ENCODE measurements around the gene ATP2B2. TPM values are rescaled to one million over a fixed set of nuclear protein-coding genes. Genes with fewer than 3 reads are reported as not detected.

The ATP2B2 gene
- total RNA-seq, 4 donors from 2014 or later = not detected

DNA sequence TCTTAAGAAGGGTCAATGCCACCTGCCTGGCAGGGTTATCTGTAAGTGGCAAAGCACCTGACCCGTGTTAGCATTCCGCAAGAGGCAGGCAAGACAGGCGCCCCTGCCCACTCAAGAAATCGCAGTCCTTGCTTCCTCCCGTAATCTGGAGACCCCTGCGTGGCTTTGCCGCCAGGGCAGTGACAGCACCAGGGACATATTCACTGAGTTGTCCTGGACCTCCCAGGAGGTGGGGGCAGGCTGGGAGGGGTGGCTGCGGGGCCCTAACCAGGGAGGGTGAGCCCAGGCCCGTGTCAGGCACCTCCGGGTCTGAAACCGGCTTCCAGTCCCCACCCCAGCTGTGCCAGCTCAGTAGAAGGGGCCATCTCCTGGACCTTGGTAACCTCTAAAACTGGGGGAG is 168.6 kb downstream of the ATP2B2 start:
- TF ChIP-seq EP300 (IDR thresholded peaks at IDR 0.05; ENCODE audit: low read depth) (no peak), POLR2AphosphoS5 (IDR thresholded peaks at IDR 0.05) (no peak), POLR2A (IDR thresholded peaks at IDR 0.05) (no peak)
- TF ChIP-seq, protein P1, sequence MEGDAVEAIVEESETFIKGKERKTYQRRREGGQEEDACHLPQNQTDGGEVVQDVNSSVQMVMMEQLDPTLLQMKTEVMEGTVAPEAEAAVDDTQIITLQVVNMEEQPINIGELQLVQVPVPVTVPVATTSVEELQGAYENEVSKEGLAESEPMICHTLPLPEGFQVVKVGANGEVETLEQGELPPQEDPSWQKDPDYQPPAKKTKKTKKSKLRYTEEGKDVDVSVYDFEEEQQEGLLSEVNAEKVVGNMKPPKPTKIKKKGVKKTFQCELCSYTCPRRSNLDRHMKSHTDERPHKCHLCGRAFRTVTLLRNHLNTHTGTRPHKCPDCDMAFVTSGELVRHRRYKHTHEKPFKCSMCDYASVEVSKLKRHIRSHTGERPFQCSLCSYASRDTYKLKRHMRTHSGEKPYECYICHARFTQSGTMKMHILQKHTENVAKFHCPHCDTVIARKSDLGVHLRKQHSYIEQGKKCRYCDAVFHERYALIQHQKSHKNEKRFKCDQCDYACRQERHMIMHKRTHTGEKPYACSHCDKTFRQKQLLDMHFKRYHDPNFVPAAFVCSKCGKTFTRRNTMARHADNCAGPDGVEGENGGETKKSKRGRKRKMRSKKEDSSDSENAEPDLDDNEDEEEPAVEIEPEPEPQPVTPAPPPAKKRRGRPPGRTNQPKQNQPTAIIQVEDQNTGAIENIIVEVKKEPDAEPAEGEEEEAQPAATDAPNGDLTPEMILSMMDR (IDR thresholded peaks at IDR 0.05) = no peak
- Histone ChIP-seq H3K4me3 (no peak overlapping the region), H3K9me3 (no peaks in the 10 kb centered on the region), H3K27ac (no peak overlapping the region), H3K4me1 (no peaks in the 10 kb centered on the region), H3K36me3 (no peaks in the 10 kb centered on the region), H3K27me3 (no peaks in the 10 kb centered on the region)
- intact Hi-C loops (cut with DNase I; ENCODE audit: low total_unique reads) = no loop called here
- in situ Hi-C loops (cut with MboI; ENCODE audit: low pct_ligation_motif_present in 1 of 4, low pct_unique_long_range_greater_than_20kb in 1 of 4, low sequenced_read_pairs in 3 of 4) = loop anchor here in 1 of 4 donors (25.0 kb wide), 1 partner anchor 401 kb away; no protein-coding TSS in a partner anchor
- DNase-seq = no peak
- 94% methylated on average over 11 of the region's 11 CpGs; no CpG with 5 or more reads in 1 of the 2 donors for whole genome bisulfite sequencing, 2 donors (ENCODE audit: low coverage in 1 of 2)

DNA sequence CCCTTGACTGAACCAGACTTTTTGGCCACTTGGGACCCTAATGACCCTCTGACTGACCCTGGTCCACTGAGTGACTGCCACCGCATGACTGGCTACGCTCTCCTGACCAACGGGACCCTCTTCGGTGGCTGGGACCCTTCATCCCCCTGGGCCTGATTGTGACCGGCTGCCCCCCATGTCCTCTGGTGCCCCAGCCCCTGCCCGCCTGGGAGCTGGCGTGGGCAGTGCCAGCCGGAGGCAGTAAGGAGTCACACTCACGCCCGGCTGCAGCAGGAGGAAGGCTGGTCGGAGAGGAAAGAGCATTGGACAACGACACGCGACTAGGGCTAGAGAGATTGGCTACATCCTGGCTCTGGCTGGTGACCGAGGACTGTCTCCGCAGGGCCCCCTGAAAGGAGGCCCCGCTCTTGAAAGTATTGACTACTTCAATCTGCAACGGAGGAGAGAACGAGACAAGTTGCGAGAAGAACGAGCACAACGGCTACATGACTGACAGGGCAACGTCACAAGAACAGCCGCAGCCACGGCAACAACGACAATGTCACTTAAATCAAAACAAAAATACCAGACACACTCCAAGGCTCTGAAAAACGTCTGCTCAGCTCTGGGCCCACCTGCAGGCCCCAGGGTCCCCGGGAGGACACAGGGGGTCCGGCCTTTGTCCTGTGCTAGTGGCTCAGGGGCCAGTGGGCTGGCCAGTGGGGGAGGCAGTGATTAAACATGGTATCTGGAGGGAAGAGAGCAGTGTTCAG is 169.3 kb downstream of the ATP2B2 start:
- no peak overlapping the region for H3K27ac ChIP-seq
- in situ Hi-C loops (cut with MboI; ENCODE audit: low pct_ligation_motif_present in 1 of 4, low pct_unique_long_range_greater_than_20kb in 1 of 4, low sequenced_read_pairs in 3 of 4) (loop anchor here in 1 of 4 donors (25.0 kb wide), 1 partner anchor 401 kb away; no protein-coding TSS in a partner anchor), intact Hi-C loops (cut with DNase I; ENCODE audit: low total_unique reads) (no loop called here)
- no peaks in the 10 kb centered on the region for H3K36me3 ChIP-seq
- no peak for DNase-seq
- no peaks in the 10 kb centered on the region for H3K9me3 ChIP-seq
- H3K4me1 ChIP-seq = no peaks in the 10 kb centered on the region
- H3K27me3 ChIP-seq = peaks cover 2% of the 10 kb centered on the region
- TF ChIP-seq, protein P1 (IDR thresholded peaks at IDR 0.05) = no peak
- TF ChIP-seq EP300 (IDR thresholded peaks at IDR 0.05; ENCODE audit: low read depth) = no peak
- TF ChIP-seq POLR2A (IDR thresholded peaks at IDR 0.05) = no peak
- no peak overlapping the region for H3K4me3 ChIP-seq
- 84% methylated on average over 29 of the region's 29 CpGs; no CpG with 5 or more reads in 1 of the 2 donors for WGBS, 2 donors (ENCODE audit: low coverage in 1 of 2)

DNA sequence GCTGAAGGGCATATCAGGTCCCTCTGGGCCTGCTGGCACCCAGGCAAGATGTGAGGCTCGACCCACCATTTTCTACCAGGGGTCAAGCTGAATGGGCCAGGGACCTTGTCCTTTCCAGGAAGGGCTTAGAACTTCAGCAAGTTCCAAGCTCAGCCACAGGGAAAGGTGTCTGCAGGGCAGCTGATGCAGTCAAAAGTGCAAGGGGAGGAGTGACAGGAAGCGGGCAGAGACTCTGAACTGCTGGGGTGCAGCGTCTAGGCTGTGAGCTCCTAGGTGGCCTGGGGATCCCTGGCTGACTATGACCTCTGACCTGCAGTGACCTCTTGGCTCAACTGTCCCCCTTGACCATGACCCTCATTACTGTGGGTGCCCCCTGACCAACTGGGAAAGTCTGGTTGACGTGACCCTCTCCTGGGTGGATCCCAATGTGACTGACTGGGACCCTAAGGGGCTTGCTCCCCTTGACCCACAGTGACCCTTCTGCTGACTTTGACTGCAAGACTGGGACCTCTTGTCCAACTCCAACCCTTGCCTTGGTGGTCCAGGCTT is 170.1 kb downstream of the ATP2B2 start:
- Histone ChIP-seq H3K4me3 (no peak overlapping the region), H3K4me1 (no peaks in the 10 kb centered on the region), H3K9me3 (no peaks in the 10 kb centered on the region), H3K27me3 (peaks cover 10% of the 10 kb centered on the region), H3K27ac (no peak overlapping the region), H3K36me3 (no peaks in the 10 kb centered on the region)
- intact Hi-C loops (cut with DNase I; ENCODE audit: low total_unique reads) = no loop called here
- 88% methylated on average over 4 of the region's 4 CpGs; no CpG with 5 or more reads in 1 of the 2 donors for WGBS, 2 donors (ENCODE audit: low coverage in 1 of 2)
- DNase-seq = no peak
- no peak for TF ChIP-seq EP300 (IDR thresholded peaks at IDR 0.05; ENCODE audit: low read depth)
- no peak for TF ChIP-seq POLR2AphosphoS5 (IDR thresholded peaks at IDR 0.05)
- no peak for TF ChIP-seq POLR2A (IDR thresholded peaks at IDR 0.05)
- TF ChIP-seq, protein P1 (IDR thresholded peaks at IDR 0.05) = no peak
- in situ Hi-C loops (cut with MboI; ENCODE audit: low pct_ligation_motif_present in 1 of 4, low pct_unique_long_range_greater_than_20kb in 1 of 4, low sequenced_read_pairs in 3 of 4) = loop anchor here in 1 of 4 donors (25.0 kb wide), 1 partner anchor 402 kb away; no protein-coding TSS in a partner anchor

DNA sequence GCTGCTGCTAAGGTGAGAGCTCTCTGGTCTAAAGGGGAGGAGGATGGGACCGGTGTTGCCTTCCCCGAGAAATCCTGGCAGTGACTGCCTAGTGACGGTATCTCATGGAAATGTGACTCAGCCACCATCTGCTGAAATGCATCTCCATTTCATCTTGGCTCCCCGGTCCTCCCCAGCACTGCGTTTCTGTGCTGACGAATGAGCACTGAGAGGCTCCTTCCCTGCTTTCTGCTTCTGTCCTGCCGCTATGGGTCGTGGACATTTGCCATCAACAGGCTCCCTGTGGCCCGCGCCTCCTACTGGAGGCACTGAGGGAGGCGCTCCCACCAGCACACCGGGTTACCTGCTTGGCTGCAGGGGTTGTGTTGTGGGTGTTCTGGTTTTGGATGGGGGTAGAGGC is 170.9 kb downstream of the ATP2B2 start:
- Histone ChIP-seq H3K4me1 (no peaks in the 10 kb centered on the region), H3K4me3 (no peak overlapping the region), H3K36me3 (no peaks in the 10 kb centered on the region), H3K9me3 (no peaks in the 10 kb centered on the region), H3K27me3 (peaks cover 18% of the 10 kb centered on the region), H3K27ac (no peak overlapping the region)
- no peak for DNase-seq
- 79% methylated on average over 12 of the region's 12 CpGs; no CpG with 5 or more reads in 1 of the 2 donors for WGBS, 2 donors (ENCODE audit: low coverage in 1 of 2)
- intact Hi-C loops (cut with DNase I; ENCODE audit: low total_unique reads) (no loop called here), in situ Hi-C loops (cut with MboI; ENCODE audit: low pct_ligation_motif_present in 1 of 4, low pct_unique_long_range_greater_than_20kb in 1 of 4, low sequenced_read_pairs in 3 of 4) (loop anchor here in 1 of 4 donors (25.0 kb wide), 1 partner anchor 403 kb away; no protein-coding TSS in a partner anchor)
- TF ChIP-seq, protein P1 (IDR thresholded peaks at IDR 0.05) = no peak
- TF ChIP-seq POLR2A (IDR thresholded peaks at IDR 0.05) (no peak), POLR2AphosphoS5 (IDR thresholded peaks at IDR 0.05) (no peak), EP300 (IDR thresholded peaks at IDR 0.05; ENCODE audit: low read depth) (no peak)

Data from transverse colon (tissue), 4 donors.